Amniotic epithelial cell (primary cell): Measurements from ENCODE around the gene SNRNP35.
"Not testable (repeated sequence)": the region's sequence is repeated elsewhere in the genome, so short reads cannot be mapped to it uniquely, and the experiment has no call there.

Experiments
- DNase-seq: peaks from one replicate; pipeline ENCODE4 v3.0.0-alpha.2; 2010; ENCODE audit warnings: low read depth

The SNRNP35 gene

DNA sequence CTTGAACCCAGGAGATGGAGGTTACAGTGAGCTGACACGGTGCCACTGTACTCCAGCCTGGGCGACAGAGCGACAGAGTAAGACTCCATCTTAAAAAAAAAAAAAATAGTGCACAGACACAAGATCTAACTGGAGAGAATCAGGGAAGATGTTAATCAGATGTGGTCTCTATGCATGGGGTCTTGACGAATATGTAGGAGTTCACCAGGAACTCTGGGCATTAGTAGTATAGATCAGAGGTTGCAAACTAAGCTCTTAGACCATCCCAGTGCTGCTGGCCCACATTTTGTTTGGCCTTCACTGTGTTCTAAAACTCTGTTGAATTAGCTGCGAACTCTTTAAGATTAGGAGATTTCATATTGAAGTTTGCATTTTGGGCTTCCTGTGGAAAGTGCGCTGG, 31.6 kb downstream of the SNRNP35 start:
- DNase-seq = no peak

DNA sequence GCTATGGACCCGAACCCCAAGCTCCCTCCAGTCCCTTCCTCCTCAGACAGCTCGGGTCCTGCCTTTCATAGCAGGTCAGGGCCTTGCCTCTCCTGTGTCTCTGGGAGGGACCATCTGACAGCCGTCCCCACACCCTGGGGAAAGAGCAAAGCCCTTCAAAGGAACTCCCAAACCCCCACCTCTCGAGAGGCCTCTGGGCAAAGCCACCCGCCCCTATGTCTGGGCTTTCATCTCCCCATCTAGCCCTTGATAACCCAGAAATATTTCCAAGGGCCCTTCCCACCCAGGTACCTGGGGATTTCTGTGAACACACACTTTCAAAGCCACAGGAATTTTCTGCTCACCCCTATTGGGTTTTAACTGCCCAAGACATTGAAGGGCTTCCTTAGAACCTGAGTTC, 32.1 kb downstream of the SNRNP35 start:
- DNase-seq = no peak

DNA sequence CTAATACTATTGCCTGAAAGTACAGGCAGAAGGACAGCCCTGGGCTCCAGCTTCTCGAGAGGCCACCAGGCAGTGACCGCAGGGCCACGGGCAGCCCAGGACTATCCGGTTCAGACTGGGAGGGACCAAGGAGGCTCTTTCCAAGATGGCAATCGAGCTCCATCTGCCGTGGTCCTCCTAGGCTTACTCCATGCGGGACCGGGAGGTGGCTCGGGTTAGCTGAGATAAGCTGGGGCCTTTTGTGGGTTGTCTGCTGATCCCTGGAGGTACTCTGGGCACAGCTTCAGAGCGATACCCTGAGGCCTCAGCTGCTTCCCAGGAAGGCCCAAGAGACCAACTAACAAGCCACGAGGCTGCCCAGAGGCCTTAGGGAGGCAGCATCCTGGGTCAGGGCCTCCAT, 33.1 kb downstream of the SNRNP35 start:
- no peak for DNase-seq

DNA sequence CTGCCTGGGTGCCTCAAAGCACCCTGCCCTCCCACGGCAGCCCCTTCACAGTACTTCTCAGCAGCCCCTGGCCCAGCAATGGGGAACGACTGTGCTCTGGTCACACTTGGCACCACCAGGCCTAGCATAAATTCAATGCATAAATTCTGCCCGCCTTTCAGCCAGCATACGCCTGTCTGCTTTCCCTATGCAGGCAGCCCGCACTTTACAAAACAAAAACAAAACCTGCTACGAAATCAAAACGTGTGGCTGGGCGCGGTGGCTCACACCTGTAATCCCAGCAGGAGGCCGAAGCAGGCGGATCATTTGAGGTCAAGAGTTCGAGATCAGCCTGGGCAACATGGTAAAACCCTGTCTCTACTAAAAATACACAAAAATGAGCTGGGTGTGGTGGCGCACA, 33.5 kb downstream of the SNRNP35 start:
- DNase-seq = no peak

DNA sequence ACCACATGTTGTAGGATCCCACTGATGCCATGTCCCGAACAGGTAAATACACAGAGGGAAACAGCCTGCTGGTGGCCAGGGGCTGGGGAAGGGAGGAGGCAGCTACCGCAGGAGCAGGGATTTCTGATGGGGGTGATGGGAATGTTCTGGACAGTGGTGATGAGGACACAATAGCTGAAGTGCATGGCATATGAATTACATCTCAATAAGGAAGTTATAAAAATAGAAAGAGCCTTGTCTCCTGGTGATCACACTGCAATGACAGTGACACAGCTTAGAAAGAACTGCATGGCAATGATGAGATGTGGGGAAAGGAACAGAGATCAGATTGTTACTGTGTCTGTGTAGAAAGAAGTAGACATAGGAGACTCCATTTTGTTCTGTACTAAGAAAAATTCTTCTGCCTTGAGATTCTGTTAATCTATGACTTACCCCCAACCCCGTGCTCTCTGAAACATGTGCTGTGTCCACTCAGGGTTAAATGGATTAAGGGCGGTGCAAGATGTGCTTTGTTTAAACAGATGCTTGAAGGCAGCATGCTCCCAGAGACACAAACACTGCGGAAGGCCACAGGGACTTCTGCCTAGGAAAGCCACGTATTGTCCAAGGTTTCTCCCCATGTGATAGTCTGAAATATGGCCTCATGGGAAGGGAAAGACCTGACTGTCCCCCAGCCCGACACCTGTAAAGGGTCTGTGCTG, 34.5 kb downstream of the SNRNP35 start:
- not testable (repeated sequence) for DNase-seq

DNA sequence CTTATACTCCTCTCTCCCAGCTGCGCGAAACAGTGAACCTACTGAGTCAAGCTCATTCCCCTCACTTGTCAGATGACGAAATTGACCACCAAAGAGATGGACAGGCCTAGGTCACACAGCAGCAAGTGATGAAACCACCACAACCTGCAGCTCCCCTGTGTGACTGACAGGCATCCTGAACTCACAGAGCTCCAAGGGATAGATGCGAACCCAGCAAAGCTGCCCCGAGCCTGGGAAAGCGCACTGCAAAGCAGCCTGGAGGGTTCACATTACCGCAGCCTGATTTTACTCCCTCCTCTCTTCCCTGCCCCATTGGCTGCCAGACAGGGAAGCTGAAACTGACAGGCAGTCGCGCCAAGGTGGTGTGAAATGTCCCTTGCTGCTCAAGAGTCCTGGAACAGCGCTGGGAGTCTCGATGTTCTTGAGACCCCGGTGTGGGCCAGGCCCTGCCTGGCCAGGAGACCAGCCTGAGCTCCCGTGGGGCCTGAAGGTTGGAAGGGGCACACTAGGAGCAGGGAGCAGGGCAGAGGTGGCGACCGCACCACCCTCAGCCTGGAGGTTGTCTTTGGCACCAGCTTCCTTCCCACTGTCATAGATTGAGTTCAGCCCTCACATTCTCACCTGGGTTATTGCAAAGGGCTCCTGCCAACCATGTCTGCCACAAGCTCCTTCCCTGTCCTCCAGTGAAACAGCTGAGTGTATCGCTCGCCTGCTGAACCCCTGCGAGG, 36.3 kb downstream of the SNRNP35 start:
- no peak for DNase-seq

DNA sequence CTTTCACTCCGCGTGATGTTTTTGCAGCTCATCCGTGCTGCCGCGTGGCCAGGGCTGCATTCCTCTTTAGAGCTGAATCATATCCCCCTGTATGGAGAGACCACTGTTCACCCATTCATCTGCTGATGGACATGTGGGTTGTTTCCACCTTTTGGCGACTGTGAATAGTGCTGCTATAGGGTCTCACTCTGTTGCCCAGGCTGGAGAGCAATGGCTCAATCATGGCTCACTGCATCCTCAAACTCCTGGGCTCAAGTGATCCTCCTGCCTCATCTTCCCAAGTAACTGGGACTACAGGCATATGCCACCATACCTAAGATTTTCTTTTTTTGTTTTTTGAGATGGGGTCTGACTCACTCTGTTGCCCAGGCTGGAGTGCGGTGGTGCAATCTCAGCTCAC, 39.1 kb downstream of the SNRNP35 start:
- no peak for DNase-seq

DNA sequence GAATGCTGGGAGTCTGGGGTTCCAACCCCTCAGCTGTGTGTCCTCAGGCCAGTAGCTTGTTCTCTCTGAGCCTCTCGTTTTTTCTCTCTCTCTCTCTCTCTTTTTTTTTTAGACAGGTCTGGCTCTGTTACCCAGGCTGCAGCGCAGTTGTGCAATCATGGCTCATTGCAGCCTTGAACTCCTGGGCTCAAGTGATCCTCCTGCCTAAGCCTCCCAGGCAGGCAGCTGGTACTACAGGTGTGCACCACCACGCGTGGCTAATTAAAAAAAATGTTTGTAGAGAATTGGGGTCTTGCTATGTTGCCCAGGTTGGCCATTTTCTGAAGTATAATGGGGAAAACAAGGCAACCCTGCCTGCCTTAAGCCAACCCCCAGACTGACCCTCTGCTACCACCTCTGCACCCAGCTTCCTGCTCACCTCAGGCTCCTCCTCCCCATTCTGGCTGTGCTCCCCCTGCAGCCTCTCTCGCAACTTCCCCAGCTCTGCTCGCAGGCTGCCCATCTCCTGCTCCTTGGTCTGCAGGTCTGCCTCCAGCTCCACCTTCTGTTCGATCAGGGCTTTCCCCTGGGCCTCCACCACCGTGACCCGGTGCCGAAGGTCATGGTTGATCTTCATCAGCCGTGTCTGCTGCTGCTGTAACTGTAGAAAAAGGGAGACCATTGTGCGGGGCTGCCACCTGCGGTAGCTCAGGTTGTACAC, 40.3 kb downstream of the SNRNP35 start:
- DNase-seq = no peak

DNA sequence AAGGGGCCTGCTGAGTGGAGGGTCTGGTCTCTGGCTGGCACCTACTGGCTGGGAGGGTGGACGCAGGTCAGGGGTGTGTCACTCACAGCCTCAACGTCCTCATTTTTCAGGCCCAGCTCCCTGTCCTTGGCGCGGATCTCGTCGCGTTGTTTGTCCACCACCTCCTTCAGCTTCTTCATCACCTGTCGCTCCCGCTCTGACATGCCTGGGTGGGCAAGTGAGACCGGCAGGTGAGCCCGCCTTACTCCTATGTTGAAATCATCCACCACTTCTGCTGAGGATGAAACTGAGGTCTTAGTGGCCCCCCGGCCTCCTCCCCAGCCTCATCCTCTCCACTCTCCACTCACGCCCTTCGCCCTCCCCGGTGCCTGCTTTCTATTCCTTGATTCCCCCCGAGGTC, 41.4 kb downstream of the SNRNP35 start:
- DNase-seq = no peak

DNA sequence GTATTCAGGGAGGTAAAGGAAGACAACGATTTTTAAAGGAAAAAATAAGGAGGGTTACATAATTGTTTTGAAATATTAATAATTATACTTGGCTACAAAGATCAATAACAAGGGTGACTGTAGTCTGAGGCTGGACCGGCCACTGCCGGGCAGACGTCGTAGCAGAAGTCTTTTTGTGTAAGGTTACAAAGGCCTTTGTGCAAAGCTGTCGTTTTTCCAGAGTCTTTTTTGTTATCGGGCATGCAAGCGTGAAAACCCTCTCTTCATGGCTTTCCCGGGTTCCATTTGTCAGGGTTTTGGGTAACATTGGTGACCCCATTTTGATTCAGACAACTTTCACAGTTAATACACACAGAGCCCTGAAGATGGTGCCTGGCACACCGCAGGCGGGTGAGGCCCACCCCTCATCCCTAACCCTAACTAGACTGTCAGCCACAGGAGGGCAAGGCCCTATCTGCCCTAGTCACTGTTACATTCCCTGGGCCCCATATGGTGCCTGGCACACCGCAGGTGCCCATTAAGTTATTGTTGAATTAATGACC, 44.3 kb downstream of the SNRNP35 start:
- DNase-seq = no peak

DNA sequence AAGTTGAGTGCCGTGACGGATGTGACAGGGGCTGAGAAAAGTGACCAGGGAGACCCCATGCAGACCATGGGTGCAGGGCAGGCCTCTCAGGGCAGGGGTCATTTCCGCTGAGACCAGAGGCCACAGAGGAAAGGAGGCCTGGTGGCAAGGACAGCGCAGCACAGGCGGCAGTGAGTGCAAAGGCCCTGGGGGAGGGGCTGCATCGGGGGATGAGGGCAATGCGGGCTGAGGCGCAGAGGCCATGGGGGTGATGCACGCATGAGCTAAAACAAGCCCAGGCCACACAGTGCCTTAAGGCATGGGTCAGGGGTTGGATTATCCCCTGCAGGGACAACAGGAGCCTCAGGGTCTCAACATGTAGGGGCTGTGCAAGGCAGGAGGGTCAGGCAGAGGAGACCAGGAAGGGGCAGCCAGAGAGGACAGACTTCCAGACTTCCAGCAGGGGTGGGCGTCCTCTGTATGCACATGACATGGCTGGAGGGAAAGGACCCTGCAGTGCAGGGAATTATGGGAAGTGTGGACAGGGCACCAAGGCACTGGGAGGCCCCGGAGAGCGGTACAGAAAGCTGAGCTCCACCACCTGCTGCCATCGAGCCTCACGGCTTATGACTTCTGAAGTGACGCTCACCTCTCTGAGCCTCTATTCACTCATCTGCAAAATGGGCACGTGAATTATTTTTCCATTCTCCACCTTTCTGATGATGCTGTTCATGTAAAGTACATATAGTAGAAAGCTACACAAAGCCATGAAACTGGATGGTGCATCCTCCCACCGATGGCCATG, 48.3 kb downstream of the SNRNP35 start:
- DNase-seq = no peak

DNA sequence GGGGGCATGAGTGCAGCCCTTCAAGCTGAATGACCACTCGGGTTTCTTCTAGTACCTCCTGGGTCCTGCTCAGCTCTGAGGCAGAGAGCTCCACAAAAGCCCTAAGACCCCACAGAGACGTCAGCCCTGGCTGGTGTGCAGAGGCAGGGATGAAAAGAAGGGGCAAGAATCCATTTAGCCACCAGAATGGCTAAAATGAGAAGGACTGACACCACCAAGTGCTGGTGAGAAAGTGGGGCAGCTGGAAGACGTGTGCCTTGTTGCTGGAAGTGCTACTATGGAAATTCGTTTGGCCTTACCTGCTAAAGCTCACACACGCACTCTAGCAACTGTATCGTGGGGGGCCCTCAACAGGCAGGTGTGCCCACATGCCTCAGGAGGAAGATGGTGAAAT, 48.9 kb downstream of the SNRNP35 start:
- no peak for DNase-seq

DNA sequence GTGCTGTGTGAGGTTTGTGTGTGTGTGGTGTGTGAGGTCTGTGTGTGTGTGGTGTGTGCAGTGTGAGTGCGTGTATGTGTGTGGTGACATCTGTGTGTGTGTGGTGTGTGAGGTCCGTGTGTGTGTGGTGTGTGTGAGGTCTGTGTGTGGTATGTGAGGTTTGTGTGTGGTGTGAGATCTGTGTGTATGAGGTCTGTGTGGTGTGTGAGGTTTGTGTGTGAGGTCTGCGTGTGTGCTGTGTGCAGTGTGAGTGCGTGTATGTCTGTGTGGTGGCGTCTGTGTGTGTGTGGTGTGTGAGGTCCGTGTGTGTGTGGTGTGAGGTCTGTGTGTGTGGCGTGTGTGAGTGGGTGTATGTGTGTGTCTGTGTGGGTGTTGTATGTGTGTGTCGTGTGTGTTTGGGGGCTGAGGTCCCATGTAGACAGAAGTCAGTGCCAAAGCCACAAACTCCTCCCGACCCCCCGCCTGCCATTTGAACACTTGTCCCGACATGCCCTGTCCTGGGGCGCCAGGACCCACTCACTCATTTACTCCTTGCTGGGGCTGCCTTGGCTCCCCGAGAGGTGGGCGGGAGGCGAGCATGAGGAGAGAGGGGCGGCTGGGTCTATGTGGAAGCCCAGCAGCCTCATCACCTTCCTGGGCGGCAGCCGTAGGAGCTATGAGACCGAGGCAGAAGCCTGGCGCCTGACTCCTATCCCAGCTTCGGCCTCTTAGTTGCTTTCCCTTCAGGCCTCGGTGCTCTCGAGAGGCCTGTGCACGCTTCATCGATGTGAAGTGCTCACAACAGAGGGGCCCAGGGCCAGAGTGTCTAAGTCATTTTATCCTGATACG, 55.1 kb downstream of the SNRNP35 start:
- no peak for DNase-seq

DNA sequence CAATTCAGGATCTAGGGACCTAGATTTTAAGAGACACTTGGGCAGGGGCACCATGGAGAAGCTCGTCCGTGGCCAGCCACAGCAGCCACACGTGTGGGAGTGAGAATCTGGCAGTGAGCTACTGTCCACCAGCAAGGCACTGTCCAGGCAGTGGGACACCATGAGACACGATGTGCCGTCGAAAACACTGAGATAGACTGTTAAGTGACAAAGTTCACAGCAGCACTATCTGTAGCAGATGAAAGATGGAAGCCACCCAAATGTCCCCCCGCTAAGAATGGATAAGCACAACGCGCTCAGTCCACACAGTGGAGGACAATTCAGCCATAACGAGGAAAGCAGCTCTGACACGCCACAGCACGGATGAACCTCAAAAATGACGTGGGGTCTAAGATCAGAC, 55.9 kb downstream of the SNRNP35 start:
- DNase-seq = no peak

DNA sequence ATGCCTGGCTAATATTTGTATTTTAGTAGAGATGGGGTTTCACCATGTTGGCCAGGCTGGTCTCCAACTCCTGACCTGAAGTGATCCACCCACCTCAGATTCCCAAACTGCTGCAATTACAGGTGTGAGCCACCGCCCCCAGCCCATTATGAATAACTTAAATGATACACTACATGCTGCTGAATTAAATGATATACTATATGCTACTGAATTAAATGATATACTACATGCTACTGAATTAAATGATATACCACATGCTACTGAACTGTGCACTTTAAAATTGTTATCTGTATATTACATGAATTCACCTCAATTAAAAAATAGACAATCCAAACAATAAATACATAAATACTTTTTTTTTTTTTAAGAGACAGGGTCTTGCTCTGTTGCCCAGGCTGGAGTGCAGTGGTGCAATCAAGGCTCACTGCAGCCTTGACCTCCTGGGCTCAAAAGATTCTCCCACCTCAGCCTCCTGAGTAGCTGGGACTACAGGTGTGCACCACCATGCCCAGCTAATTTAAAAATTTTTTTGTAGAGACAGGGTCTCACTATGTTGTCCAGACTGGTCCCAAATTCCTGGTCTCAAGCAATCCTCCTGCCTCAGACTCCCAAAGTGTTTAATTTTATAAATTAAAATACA, 56.8 kb downstream of the SNRNP35 start:
- not testable (repeated sequence) for DNase-seq

DNA sequence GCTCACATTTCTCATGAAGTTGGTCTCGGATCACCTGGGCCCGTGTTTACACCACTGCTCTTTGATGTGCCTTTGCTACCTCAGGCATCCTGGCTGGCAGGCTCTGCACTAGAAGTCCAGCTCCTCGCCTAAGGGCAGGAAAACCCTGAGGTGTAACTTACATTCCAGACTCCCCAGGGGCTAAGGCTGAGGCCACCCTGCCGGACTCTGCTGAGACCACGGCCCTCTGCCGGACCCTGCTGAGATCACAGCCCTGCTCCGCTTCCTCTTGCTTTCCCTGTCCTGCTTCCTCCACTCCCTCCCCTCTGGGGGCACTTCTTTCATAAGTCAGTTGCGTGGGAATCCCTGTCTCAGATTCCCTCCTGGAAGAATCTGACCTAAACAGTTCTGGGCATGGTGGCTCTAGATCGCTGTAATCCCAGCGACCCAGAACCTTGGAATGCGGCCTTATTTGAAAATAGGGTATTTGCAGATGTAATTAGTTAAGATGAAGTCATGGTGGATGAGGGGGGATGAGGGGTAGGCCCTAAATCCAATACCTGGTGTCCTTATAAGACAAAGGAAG, 58.4 kb downstream of the SNRNP35 start:
- no peak for DNase-seq
